SW 1271 (cell line): ENCODE results near the gene ADARB1.

Experiments
- DNase-seq, 2 experiments: peaks; one replicate each; lab custom pipeline; 2025; lab: John Stamatoyannopoulos, UW

Gene ADARB1

GRCh38 chr21:45203983-45204382 lies 129.6 kb downstream of the ADARB1 start:
- no peak for DNase-seq

DNA sequence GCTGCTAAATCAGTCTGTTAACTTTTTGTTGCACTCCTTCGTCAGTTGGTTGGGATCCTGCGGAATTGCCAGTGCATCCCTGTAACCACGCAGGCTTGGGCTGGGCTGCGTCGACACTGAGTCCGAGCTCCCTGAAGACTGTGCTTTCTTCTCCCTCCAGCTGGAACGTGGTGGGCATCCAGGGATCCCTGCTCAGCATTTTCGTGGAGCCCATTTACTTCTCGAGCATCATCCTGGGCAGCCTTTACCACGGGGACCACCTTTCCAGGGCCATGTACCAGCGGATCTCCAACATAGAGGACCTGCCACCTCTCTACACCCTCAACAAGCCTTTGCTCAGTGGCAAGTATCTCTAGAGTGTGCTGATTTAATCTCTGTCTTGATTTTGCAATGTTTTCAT lies 130.0 kb downstream of the ADARB1 start:
- no peak for DNase-seq

DNA sequence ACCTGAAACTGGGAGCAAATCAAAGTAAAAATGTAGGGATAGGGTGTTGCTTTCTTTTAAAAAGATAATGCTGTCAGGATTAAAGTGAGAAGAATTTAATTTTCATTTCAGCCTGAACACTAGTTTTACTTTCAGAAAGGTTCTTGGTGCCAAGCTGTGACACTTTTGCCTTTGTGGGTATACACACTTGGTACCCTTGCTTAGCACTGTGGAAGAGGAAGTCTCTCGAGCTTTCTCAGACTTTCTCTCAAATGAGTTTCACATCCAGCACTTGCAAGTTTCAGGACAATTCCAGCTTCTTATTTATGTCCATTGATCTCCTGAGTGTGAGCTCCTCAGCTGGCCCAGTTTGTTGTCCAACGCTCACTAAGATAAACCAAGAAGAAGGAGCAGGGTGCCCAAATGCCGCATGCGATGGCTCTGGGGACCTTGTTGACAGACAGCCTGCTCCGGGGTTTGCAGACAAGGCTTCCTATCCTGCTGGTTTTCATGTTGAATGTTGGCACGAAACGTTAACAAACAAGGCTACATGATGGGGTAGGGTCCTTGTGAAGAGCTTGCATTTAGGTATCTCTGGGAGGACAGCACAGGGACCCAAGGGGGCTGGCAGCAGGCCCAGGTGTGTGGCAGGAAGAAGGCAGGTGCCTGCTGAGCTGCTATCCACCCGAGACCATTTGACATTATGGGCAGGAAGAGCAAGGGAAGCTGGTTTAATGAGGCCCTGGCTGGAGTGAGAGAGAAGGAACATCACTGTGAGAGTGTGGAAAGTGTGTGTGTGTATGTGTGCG lies 133.7 kb downstream of the ADARB1 start:
- no peak for DNase-seq

DNA sequence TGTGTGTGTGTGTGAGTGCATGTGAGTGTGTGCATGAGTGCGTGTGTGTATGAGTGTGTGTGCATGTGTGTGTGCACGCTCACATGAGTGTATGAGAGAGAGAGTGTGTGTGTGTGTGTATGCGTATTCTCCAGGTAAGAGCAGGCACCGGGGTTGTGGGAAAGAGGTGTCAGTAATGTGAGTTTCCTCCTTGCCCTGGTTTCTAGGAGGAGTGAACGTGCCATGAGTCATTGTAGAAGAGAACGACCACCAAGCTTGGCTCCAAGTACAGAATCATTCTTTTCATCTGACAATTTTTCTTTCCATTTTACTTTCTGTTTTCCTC lies 134.2 kb downstream of the ADARB1 start:
- DNase-seq, result no peak

GRCh38 chr21:45209046-45209445 lies 134.7 kb downstream of the ADARB1 start:
- DNase-seq, result no peak

DNA sequence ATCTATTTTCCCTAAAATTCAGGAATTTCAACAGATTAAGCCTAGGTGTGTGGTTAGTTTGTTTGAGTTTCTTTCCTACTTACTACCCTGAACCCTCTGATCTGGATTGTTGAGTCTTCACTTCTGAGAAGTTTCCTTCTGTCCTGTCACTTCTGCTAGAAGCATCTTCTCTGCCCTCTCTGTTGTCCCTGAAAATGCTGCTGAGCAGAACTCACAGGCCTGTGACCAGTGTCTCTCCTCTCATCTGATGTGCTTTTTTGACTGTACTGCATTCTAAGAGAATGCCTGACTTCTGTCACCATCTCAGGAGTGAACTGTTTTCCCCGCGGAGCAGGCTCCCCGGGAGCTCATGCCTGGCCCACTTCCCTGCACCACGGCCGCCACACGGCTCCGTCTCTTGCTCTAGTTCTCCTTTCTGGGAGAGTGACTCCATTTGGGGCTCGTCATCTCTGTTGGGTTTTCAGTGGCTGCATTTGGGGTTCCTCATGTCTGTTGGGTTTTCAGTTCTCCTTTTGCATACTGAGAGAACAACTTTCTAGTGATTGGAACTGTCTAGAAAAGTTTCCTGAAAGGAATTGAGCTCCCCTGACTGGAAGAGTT lies 135.4 kb downstream of the ADARB1 start:
- DNase-seq, result no peak

GRCh38 chr21:45210461-45210983 lies 136.1 kb downstream of the ADARB1 start:
- no peak for DNase-seq

GRCh38 chr21:45211661-45212060 lies 137.3 kb downstream of the ADARB1 start:
- DNase-seq, result no peak

DNA sequence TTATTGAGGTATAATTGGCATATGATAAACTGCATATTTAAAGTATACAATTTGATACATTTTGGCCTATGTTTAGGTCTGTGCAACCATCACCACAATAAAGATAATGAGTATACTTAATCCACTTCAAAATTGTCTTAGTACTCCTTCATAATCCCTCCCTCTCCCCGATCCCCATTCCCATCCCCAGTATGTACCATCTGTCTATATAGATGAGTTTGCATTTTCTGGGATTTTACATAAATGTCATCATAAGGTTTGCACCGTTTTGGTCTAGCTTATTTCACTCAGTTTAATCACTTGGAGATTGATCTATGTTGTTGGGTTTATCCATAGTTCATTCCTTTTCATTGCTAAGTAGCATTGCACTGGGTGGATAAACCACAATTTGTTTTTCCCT lies 139.0 kb downstream of the ADARB1 start:
- DNase-seq, result no peak

- no peak for DNase-seq
Measured at GRCh38 chr21:45215213-45215612, 140.8 kb downstream of the ADARB1 start.

GRCh38 chr21:45217010-45217409 lies 142.6 kb downstream of the ADARB1 start:
- no peak for DNase-seq

DNA sequence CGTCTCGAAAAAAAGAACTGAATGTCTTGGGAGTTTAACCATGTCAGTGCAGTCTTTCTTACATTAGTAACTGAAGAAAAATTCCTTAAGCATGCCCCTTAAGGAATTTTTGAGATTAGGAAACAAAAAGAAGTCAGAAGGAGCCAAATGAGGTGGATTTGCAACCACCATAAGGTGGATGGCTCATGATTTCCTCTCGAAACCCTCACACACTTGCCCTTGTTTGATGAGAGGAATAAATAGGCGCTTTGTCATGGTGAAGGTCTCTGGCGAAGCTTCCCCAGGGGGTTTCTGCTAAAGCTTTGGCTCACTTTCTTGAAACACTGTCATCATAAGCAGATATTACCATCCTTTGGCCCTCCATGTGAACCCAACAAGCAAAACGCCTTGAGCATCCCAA lies 145.1 kb downstream of the ADARB1 start:
- no peak for DNase-seq

DNA sequence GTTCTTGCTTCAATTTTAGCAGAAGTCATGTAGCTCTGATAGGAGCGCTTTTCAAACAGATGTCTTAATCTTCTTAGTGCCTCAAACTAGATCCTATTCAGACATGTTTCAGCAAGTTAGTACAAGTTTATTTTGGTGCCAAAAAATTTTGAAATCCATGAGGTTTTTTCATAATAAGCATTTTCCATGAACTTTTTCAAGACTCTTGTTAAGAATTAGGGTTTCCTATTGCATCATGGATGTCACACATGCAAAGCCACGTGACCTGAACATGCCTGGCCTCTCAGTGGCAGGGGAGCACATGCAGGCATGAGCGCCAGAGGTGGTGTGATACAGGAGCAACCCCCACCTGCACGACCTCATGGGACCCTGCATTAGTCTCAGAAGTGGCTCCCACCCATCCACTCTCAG lies 145.7 kb downstream of the ADARB1 start:
- DNase-seq, result no peak

GRCh38 chr21:45220714-45221490 lies 146.5 kb downstream of the ADARB1 start:
- DNase-seq, result no peak

GRCh38 chr21:45222001-45222400 lies 147.6 kb downstream of the ADARB1 start:
- DNase-seq, result no peak

DNA sequence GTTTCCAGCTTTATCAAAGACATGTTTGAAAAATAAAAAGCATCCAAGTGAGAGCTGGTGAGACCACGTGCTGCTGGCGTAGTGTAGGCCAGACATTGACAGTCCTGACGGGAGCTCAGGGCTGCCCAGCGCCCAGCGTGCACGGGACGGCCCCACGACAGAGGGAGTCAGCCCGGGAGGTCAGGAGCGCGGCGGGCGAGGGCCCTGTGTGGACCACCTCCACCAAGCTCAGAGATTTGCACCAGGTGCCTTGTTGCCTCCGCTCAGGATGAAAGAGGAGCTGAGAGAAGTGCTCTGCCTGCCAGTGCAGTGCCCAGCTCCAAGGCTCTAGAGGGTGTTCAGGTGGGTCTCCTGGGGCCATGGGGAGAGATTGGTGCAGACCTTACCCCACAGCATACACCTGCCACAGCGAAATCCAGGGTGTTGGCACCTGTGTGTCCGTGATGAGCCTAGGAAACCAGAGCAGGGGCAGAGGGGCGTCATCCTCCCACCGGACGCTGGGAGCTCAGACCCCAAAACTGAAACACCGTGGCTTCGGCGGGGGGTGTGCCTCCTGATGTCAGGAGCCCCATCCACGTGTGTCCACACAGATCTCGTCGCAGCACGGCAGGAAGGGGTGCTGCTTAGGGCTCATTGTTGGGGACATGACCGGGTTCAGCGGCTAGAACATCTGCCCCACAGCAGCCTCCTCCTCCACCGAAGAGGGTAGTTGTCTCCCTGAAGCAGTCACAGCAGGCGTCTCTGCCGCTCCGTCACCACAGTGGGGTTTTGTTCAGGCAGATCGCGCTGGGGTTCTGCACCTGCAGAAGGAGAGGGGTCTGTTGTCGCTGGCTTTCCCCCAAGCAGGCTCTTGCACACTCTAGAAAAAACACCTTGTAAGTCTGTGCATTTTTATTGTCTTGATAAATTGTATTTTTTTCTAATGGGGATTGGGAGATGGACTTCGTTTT lies 149.1 kb downstream of the ADARB1 start:
- no peak for DNase-seq

GRCh38 chr21:45224189-45224938 lies 150.0 kb downstream of the ADARB1 start:
- no peak for DNase-seq

GRCh38 chr21:45225041-45225740 lies 150.8 kb downstream of the ADARB1 start:
- no peak for DNase-seq

- no peak for DNase-seq
Measured at GRCh38 chr21:45225741-45226327, 151.5 kb downstream of the ADARB1 start.
